Hematopoietic multipotent progenitor cell treated with erythropoietin and hydrocortisone succinate and interleukin-3 and kit ligand, for 15 days (in vitro differentiated cells): ENCODE results near the gene PCDHGB4.
"Not testable (repeated sequence)": the region's sequence is repeated elsewhere in the genome, so short reads cannot be mapped to it uniquely, and the experiment has no call there.

ENCODE experiments used
- DNase-seq: peaks from one replicate; pipeline ENCODE4 v3.0.0-alpha.2; 2015; ENCODE audit warnings: low spot score

Gene PCDHGB4

GRCh38 chr5:141387557-141388311, at the start of gene PCDHGB4:
PCDHGB4 (plus strand) TSS chr5:141387698; CDS start chr5:141387885, 187 bp downstream.
- not testable (repeated sequence) for DNase-seq

DNA sequence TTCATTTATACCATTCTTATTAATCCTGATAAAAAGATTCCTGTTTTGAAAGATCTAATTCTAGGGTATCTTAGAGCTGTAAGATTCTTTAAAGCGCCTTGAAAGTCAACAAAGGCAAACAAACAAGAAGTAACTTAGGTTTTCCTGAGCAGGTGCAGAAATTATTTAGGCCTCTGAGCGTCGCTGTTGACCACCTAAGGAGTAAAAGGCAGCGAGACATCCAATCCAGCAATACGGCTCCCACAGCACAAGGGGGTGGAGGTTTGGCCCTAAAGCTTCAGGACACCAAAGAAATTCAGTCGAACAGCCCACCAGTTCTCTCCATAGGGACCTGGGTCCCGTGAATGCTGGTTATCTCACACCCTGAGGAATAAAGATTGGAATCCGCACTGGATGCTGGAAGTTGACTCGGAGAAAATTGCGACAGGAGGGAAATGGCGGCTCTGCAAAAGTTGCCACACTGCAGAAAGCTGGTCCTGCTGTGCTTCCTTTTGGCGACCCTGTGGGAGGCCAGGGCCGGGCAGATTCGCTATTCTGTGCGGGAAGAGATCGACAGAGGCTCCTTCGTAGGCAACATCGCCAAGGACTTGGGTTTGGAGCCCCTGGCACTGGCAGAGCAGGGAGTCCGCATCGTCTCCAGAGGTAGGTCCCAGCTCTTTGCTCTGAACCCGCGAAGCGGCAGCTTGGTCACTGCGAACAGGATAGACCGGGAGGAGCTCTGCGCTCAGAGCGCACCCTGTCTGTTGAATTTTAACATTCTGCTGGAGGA, 48.8 kb upstream of the PCDHGB4 start, which contains the start of gene PCDHGA2:
TSS of gene PCDHGA2 (plus strand) at position 223 of the 769 bp plus-strand sequence.
- DNase-seq: no peak

DNA sequence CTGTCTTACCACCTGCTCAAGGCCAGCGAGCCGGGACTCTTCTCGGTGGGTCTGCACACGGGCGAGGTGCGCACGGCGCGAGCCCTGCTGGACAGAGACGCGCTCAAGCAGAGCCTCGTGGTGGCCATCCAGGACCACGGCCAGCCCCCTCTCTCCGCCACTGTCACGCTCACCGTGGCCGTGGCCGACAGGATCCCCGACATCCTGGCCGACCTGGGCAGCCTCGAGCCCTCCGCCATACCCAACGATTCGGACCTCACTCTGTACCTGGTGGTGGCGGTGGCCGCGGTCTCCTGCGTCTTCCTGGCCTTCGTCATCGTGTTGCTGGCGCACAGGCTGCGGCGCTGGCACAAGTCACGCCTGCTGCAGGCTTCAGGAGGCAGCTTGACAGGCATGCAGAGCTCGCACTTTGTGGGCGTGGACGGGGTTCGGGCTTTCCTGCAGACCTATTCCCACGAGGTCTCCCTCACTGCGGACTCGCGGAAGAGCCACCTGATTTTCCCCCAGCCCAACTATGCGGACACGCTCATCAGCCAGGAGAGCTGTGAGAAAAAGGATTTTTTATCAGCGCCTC, 46.6 kb upstream of the PCDHGB4 start:
- not testable (repeated sequence) for DNase-seq

DNA sequence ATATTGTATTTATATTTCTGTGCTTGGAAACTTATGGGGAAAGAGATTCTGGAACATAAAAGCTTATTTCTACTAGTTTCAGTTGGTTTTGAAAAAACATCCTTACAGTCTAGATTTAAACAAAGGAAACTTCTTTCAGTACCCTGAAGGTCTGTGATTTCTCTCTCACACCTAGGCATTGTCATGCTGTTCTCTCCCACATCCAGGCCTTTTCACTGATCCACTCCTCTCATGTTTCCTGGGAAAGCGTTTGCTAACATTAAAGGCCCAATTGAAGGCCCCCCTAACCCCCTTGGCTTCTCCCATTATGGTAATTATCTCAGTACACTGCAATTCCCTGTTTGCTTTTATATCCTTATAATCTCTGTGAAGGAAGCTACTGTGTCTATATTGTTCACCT, 44.7 kb upstream of the PCDHGB4 start:
- no peak for DNase-seq

- no peak for DNase-seq
These were observed 44.1 kb upstream of the PCDHGB4 start, which contains the start of gene PCDHGA3 for GRCh38 chr5:141343242-141343952. PCDHGA3 (plus strand) TSS chr5:141343829; CDS start chr5:141344034, 205 bp downstream.

- no peak for DNase-seq
These were observed 43.5 kb upstream of the PCDHGB4 start for GRCh38 chr5:141343953-141344463.

DNA sequence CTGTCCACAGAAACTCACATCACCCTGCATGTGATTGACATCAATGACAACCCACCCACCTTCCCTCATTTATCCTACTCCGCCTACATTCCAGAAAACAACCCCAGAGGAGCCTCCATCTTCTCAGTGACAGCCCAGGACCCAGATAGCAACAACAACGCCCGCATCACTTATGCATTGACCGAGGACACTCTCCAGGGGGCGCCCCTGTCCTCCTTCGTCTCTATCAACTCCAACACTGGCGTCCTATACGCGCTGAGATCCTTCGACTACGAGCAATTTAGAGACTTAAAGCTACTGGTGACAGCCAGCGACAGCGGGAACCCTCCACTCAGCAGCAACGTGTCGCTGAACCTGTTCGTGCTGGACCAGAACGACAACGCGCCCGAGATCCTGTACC, 42.2 kb upstream of the PCDHGB4 start:
- DNase-seq: no peak

DNA sequence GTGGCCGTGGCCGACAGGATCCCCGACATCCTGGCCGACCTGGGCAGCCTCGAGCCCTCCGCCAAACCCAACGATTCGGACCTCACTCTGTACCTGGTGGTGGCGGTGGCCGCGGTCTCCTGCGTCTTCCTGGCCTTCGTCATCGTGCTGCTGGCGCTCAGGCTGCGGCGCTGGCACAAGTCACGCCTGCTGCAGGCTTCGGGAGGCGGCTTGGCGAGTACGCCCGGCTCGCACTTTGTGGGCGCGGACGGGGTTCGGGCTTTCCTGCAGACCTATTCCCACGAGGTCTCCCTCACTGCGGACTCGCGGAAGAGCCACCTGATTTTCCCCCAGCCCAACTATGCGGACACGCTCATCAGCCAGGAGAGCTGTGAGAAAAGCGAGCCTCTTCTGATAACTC, 41.5 kb upstream of the PCDHGB4 start:
- not testable (repeated sequence) for DNase-seq

DNA sequence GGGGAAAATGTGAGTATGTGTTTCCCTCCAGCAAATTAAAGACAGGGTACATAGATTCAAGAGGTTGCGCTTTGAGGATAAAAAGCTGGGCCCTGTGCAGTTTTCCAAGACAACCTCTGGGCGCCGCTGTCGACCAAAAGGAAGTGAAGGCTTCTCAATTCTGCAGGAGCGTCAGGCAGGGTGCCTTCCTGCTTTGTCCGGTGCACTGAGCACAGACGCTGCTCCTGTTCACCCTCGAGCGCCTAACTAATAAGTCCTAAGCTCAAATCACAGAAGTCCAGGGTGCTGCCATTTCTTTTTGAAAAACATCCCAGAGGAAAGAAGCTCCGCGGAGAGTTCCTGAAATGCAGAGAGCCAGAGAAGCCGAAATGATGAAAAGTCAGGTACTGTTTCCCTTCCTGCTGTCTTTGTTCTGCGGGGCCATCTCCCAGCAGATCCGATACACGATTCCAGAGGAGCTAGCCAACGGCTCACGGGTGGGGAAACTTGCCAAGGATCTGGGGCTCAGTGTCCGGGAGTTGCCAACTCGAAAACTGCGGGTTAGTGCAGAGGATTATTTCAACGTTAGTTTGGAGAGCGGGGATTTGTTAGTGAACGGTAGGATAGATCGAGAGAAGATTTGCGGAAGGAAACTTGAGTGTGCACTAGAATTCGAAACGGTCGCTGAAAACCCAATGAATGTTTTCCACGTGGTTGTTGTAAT, 37.4 kb upstream of the PCDHGB4 start, which contains the start of gene PCDHGB1:
TSS of gene PCDHGB1 (plus strand) at position 183 of the 703 bp plus-strand sequence. CDS start at position 345, 162 bp downstream.
- DNase-seq: no peak

- DNase-seq: no peak
These were observed 35.9 kb upstream of the PCDHGB4 start for GRCh38 chr5:141351591-141351990.

DNA sequence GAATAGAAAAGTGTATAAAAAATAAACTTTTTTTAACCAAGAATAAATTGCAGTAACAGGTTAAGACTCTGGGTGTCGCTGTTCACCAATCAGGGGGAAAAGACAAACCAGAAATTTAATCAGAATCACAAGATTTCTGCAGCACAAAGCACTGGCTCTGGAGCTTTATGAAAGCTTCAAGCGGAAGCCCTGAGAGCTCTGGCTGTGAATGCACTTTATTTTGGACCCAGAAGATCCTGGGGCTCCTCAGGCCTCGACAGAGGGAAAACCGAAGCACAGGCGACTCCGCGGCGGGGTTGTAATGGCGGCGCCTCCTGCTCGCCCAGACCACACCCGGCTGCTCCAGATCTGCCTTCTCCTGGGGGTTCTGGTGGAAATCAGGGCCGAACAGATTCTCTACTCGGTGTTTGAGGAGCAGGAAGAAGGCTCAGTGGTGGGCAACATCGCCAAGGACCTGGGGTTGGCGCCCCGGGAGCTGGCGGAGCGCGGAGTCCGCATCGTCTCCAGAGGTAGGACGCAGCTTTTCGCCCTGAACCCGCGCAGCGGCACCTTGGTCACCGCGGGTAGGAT, 32.5 kb upstream of the PCDHGB4 start, which contains the start of gene PCDHGA4:
TSS of gene PCDHGA4 (plus strand) at position 122 of the 570 bp plus-strand sequence. CDS start at position 209, 87 bp downstream.
- DNase-seq: no peak

GRCh38 chr5:141355641-141356040, 31.9 kb upstream of the PCDHGB4 start:
- DNase-seq: no peak

- no peak for DNase-seq
These were observed 31.4 kb upstream of the PCDHGB4 start for GRCh38 chr5:141356133-141356532.

DNA sequence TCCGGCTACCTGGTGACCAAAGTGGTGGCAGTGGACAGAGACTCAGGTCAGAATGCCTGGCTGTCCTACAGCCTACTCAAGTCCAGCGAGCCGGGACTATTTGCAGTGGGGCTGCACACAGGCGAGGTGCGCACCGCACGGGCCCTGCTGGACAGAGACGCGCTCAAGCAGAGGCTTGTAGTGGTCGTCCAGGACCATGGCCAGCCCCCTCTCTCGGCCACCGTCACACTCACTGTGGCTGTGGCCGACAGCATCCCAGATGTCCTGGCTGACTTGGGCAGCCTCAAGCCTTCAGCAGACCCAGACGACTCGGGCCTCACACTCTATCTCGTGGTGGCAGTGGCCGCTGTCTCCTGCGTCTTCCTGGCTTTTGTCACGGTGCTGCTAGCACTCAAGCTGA, 30.5 kb upstream of the PCDHGB4 start:
- DNase-seq: no peak

GRCh38 chr5:141359790-141360426, 27.6 kb upstream of the PCDHGB4 start, which contains the start of gene PCDHGB2:
PCDHGB2 (plus strand) TSS chr5:141359994; CDS start chr5:141360136, 142 bp downstream.
- DNase-seq: no peak

DNA sequence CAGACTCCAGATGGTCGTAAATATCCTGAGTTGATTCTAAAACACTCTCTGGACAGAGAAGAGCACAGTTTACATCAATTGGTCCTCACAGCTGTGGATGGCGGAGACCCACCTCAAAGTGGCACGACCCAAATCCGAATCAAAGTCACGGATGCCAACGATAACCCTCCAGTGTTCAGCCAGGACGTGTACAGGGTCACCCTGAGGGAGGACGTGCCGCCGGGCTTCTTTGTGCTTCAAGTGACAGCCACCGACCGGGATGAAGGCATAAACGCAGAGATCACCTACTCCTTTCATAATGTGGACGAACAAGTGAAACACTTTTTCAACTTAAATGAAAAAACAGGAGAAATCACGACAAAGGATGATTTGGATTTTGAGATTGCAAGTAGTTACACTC, 26.8 kb upstream of the PCDHGB4 start:
- no peak for DNase-seq

DNA sequence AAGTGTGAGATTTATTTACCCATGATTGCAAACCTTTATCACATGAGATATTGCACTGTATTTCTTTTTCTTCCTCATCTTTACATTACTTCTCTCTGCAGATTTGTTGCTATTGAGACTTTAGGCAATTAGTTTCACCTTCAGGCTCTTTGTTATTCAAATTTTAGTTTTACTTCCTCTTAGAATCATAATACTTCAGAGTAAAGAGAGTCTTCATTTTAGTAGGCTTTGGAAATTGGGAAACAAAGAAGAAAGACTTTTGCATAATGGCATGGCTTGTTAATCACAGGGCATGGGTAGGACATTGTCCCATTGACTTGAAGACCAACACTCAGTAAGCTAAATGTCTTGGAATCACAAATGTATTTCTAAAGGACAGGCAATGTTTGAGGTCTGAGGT, 24.8 kb upstream of the PCDHGB4 start:
- no peak for DNase-seq

DNA sequence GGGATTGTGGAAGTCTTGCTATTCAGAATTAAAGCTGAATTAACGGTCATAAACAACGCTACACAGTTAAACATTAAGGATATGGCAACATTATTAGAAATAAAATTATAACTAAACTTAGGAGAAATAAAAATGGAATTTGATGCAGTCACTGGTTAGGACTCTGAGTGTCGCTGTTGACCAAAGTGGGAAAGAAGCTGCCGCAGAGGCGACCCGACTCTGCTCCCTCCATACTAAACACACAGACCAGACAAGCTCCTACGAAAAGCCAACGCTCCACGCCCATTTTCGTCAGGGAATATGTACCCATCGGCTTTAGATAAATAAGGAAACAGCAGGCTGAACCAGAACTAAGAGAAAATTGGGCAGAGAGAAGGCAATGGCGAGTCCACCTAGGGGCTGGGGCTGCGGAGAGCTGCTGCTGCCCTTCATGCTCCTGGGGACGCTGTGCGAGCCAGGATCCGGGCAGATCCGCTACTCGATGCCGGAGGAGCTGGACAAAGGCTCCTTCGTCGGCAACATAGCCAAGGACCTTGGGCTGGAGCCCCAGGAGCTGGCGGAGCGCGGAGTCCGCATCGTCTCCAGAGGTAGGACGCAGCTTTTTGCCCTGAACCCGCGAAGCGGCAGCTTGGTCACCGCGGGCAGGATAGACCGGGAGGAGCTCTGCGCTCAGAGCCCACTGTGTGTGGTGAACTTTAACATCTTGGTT, 23.4 kb upstream of the PCDHGB4 start, which contains the start of gene PCDHGA5:
TSS of gene PCDHGA5 (plus strand) at position 211 of the 709 bp plus-strand sequence. CDS start at position 380, 169 bp downstream.
- DNase-seq: no peak
